Activated CD4-positive, alpha-beta T cell treated with anti-CD3 and anti-CD28 coated beads, Interleukin-2, Interleukin-6, amounts not matched to agents 100 ng/mL and 50 ng/mL, durations not matched to agents 16 hours and 8 hours (primary cell): Measurements from ENCODE around the gene STARD13.

Source experiments
- DNase-seq: peaks from one replicate; pipeline ENCODE4 v3.0.0-alpha.2; 2020

The STARD13 gene

DNA sequence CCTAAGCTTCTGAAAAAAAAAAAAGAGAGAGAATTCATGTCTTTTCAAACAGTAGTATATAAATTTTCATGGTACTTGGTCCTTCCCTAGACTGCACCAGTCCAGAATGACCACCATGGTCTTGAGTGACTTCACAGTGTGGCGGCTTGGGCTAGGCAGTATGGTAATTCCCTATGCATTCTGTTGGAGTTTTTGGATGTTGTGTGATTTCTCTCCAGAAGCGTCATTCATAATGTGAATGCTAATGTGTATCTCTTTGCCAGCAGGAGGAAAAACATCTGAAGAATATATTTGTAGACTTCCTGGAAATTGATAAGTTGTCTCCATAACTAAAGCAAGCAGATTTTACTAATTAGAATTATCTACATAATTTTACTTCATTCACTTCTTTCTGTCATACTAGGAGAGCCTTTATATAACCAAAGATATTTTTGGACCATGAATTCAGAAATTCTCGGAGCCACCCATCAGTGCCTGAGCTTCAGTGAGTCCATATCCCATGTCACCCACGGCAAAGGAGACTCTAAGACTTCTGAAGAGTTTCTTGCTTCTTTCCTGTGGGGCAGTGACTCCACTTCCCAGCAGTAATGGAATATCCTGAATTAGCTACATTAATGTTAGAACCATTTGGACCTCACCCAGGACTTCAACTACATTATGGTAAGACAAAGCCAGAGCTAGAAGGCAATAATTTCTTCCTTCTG lies 8.4 kb downstream of the STARD13 start:
- DNase-seq = no peak

DNA sequence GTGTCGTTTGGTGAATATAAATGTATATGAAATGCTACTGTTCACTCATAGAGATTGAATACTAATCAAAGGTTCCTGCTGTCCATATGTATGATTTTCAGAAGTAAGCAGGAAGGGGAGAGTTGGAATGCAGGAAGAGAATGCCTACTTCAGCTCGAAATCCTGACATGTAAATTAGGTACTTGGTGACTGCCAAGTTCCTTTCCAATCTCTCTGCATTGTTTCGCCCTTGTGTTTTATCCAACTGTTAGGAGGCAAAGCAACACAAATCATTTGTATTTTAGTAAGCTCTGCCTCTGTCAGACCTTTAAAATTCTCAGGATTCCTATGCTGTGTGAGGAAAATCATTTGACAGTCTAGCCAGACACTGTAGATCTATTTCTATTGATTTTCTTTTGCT lies 9.0 kb downstream of the STARD13 start:
- DNase-seq = no peak

DNA sequence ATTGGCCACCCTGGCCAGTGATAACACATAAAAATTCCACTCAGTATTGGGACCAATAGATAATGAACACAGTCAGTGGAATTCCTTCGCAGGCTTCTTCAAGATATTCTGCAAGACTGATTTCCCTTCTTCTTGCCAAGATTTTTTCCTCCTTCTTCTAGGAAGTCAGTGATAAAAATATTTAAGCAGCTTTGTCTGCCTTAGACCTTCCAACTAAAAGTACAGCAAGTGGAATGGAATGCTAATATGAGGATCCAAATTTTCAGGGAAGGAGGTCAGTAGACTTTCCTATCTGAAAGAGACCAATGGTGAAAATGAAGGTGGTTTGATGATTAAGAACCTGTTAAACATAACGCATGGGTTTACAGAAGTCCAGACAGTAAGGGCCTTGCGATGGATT lies 9.6 kb downstream of the STARD13 start:
- no peak for DNase-seq

DNA sequence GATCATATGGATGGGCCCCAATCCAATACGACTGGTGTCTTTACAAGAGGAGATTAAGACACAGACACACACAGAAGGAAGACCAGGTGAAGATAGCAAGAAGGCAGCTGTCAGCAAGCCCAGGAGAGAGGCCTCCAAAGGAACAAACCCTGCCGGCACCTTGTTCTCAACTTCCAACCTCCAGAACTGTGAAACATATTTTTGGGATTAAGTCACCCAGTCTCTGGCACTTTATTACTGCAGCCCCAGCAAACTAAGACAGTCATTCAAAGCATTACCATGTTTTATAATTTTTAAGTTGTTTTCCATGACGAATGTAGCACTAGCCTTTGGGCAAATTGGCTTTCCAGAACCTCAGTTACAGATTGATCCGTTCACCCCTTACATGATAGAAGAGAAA lies 11.3 kb downstream of the STARD13 start:
- DNase-seq = no peak

DNA sequence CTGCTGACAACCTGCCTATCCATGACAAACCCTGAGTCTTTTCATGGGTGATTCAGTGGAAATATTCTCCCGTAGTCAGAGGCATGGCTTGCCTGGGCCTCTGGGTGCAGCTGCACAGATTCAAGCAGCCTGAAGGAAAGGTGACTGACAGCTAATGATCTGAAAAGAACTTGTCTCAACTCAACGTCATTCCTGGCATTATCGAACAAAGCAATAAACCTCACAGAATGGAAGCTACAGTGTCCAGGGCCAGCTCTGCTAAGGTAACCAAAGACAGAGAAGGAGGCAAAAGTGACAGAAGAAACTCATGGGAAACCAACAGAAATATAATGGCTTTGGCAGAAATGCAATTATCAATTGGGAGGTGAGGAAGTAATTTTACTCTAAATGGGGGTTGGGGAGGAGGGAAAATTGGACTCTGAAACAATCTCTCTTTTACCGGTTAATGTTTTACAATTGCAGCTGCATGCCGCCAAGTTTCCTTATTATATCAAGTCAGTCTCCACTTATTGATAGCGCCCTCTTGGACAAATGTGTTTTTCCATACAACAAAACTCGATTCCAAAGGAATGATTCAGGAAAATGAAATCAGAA lies 12.9 kb downstream of the STARD13 start:
- DNase-seq = no peak

DNA sequence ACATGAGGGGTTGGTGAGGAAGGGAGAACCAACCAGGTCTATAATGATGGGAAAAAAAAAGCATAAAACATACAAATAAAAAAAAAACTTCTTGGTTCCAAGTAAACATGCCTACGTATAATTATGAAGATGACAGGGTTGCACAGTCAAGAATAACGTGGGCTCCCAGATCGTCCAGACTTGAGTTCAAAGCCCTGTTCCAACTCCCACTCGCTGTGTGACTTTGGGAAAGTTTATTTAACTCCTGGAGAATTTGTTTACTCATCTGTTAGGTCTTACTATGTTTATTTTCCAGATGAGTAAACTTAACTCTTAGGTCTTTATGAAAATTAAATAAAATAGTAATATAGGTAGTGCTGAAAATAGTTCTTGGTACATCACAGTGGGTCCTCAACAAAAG lies 13.8 kb downstream of the STARD13 start:
- DNase-seq = no peak

DNA sequence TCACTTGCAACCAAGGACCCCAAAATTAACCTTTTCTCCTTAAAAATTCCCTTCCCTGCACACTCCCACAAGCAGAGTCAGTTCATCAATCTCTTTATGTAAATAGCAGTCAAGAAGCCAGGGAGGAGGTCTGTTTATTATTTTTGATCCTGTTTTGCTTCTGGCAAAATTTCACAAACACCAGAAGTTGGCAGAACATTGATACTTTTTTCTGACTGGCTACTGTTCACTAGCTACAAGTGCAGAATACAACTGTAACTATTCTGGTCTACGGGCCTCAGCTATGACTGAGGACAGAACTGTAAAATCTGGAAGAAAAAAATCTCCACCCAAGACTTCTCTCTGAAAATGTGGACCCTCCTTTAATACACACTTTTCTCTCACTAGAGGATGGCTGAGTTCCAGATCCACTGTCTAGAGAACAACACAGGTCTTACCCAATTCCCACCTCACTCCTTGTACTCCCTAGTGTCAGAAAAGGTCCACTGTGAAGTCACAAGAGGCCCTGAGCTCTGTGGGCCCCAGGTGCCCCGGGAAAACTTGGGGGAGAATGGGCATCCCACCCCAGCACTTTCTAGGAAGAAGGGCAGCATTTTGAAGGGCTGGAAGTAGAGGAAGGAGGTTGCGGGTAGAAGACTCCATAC lies 14.5 kb downstream of the STARD13 start:
- DNase-seq = no peak

DNA sequence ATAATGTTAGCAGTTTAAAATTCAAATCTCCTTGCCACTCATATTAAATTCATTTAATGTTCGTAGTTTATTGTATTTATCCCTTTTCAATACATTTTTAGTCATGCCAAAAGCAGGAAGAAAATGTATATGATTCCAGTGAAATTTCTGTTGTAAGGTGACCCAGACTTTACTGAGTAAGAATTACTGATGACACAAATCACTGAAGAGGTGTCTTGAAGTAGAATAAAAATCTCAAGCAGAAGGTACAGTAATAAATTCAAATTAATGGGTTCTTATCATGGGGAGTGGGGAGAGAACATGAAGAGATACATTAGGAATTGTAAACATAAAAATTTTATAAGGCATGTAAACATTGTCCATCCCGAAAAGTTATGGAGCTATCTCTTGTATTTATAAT lies 19.9 kb downstream of the STARD13 start:
- no peak for DNase-seq

DNA sequence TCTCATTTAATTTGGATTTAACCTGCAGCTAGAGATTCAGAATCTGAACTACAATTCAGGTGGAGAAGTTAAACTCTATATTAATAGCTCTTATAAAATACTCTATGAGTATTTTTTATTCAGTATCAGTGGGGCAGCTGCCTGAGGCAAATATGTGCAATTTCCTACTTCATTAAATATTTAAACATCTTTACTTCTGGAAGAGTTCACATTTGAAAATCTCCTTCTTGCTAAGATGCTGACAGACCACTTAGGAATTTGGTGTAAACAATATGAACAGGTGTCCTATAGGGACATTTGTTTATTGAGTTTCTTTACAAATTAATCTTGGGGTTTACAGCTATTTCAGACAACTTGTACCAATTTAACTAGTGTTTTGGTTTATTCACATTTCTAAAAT lies 20.4 kb downstream of the STARD13 start:
- no peak for DNase-seq

DNA sequence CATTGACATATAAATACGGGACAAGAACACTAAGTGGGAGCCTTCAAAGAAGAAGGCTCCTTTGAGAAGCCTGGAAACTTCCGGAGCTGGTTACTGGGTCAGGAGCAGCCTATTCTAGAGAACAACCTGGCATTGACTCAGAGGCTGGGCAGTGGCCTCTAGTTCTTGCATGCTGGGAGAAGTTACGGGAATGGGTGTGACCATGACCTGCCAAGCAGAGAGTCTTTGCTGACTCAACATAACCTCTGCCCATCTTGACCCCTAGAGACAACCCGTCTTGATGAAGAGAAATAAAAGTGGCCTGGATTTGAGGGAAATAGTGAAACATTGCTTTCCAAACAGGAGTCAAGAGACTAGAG lies 21.0 kb downstream of the STARD13 start:
- DNase-seq = no peak

DNA sequence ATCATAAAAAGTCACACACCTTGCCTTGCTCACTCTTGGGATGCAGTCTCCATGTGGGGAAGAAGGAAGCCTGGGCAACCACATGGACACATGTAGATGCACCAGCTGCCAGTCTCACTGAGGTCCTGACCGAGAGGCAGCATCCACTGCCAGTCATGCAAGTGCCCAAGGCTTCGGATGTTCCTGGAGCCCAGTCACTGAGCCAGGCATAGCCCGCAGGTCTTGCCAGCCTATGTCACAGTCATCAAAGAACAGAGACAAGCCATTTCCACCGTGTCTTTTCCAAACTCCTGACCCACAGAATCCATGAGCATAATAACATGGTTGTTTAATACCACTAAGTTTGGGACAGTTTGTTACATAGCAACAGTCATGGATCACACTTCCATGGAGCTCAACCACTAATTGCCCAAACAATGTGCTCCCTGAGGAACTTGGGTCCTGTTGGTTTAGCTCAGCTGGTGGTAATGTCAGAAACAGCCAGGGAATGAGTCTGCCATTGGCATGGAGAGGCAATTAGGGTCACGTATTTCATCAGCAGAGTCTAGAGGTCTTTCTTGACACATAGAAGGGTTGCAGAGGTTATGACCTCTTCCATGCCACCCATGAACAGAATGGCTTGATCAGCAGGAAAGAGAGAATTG lies 21.5 kb downstream of the STARD13 start:
- DNase-seq = no peak

DNA sequence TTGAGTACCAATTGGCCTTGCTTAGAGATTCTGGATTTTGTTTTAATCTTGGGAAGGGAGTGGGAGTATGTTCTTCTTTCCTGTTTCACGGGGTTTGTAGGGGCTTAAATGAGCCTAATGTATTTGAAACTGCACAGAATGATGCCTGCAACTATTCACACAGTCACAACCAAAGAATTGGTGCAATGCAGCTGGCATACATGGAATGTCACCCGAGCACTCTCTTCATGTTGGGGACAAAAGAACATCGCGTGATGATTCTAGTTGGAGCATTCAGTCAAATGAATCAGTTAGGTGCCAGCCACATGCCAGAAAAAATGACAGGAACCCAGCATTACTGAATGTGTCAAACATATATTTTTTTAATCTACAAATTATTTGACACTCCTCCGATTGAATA lies 22.1 kb downstream of the STARD13 start:
- no peak for DNase-seq

DNA sequence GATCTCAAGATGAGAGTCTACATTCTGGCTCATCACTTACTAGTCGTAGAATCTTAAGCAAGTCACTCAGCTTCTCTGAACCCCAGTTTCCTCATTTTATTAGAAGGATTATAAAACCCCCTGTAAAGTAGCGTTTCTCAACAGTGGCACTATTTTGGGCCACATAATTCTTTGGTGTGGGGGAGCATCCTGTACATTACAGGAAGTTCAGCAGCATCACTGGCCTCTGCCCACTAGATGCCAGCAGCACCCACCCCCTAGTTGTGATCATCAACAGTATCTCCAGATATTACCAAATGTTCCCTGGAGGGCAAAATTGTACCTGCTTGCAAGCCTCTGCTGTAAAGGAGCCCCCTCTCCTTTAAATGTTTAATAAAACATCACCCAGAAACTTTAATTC lies 22.6 kb downstream of the STARD13 start:
- DNase-seq = no peak

DNA sequence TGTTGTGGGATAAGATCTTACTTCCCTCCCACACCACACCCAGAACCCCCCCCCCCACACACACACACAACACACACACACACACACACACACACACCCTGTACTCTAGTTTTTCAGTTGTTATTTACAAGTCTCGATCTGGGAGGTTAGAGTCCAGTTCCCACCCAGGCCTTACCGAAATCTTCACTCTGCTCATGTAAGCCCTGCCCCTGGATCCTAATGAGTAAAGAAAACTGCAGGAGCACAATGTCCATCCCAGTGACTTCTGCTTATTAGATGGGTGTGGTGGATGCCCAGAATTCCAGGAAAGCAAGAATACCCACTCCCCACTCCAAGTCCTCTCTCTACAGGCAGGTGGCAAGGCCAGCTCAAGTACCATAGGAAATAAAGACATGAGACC lies 23.0 kb downstream of the STARD13 start:
- no peak for DNase-seq

DNA sequence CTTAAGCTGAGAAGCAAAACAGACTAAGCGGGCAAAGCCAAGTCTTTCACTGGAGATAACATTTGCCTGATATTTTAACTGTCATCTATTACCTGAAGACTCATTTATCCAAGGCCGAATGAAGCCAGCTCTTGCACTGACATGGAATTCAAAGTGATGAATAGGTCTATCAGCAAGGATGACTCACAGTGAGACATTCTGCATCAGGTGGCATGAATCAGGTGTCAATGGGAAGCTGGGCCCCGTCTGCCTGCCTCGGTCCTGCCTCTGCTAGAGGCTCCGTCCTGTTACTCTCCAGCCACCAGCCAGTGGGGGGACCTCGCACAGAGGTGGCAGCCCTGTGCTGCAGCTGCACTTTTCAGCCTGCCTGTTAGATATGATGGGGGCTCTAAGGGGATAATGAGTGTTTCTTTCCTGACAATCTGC lies 23.5 kb downstream of the STARD13 start:
- no peak for DNase-seq

DNA sequence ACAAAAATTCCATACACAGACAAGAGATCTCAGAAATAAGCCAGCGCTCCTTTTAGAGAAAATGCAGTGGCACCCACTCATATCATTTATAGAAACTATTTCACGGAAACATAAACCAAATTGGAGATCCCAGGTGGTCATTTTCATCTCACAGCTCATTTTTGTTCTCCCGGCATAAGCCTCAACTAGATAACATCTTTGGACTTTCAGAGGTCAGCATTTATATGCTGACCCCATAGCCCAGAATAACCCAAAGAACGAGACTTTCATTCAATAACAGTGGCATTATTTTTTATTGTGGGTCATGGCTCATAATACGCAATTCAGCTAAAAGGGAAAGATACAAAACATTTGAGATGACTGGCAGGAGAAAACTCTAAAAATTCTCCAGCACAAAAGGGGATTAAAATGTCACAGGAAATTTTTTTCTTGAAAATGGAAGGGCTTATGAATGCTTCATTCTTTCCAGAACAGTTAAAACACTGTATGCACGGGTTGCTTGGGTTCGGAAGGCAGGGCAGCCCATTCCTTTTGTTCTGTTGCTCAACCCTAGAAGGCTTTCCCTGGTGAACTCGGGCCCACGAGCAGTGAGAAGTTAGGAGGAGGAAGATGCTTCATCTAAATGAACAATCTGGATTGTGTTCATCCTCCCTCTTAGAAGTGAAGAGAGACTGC lies 24.0 kb downstream of the STARD13 start:
- DNase-seq = no peak

DNA sequence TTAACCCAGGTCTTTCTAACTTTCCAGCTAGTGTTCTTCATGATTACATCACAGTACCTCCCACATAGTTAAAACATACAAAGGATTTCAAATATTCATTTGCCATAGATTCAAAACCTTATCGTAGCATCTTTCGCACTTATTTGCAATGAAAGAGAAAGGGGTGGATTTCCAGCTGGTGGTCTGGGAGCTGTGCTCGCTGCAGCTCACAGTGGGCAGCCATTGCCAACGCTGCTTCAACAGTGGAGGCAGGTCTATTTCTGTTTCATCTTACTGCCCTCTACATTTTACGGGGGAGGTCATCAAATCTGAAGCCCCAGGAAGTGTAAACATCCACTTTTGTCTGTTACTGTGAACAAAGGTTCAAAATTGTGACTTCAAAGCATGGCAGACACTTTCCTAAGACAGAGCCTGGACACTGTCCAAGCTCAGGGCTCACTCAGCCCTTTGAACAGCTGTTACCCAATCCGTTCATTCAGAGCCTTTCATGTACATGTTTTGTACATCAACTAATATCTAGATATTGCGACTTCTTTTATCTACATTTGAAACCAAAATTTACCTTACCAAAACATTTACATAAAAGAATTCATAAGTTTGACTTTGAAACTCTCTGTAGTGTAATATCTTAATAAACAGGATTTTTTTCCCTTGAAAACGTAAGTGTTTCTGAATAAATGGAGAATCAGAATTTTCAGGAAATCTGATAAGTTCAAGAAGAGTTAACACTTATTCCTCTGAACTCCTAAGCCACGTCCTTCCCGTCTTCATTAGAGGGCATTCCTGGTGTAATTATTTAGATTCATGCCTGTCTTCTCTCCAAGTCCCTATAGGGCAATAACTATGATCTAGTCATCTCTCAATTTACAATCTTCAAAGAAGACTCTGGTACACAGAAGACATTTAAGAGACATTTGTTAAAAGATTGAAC lies 25.1 kb downstream of the STARD13 start:
- no peak for DNase-seq

DNA sequence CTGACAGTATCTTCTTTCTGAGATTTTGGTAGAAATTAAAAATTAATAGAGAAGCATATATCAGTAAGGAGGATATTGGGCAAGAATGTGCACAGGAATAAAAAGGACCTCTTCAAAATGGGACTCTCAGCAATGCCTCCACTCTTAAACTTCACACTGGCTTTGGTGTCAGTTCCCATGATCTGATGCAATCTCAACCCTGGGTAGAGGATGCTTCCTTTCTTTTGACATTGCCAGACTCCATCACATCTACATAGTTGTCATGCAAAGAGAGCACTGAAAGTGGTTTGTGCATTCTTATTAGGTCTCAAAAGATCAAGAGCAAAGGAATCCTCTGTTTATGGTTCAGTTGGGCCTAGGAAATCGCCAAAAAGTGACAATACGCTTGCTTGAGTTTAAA lies 26.3 kb downstream of the STARD13 start:
- no peak for DNase-seq

DNA sequence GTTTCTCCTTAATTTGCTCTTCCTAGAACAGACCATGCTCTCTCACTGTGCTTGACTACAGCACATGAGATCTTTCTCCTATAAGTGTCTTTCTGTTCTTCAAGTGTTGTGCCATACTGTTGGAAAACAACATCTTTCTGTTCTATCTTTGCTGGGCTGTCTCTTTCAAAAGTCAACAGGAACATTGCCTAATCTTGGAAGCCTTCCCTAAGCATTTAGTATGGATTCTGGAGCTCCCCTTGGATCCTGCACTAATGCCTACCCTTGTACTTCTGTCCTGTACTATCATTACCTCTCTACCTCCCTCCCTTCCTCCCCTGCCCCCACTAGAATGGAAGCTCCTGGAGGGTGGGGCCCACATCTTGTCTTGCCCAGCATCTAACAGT lies 26.8 kb downstream of the STARD13 start:
- no peak for DNase-seq

DNA sequence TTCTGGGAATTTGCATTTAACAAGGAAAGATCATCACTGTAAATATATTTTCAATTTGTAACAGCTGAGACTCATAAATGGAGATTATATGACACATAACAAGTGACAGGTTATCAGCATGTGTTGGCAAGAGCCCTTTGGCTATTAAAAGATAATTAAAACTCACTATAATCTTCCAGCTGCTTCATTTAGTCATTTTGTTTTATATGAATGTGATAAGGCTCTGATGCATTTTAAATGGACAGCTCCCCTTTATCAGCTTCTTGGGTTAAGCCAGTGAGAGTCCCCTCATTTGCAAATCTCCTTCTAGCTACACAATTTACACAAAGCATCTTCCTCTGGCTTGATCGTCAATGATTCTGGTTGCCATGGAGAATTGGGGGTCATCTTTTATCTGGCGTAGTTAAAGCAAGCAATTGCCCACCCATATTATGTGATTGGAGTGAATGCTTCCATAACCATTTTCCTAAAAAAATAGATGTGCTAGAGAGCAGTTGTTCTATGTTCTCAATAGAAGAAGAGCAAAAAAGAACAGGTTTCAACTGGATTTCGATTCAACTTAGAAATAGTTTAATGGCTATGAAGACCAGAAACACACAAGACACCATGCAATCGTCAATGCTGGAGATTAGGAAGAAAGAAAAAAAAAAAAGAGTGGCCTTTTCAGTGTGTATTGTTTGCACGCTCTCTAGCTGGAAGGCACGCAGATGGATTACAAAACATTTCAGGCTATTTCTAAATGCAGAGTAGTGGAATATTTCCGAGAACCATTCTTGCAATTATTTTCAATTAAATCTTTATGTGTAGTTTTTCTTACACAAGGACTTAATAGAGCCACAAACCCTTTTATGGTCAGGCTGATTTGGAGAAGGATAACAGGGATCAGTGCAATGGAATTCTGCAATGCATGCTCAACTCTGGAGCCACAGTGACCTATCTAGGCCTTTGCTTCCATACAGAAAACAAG lies 27.4 kb downstream of the STARD13 start:
- DNase-seq = no peak

DNA sequence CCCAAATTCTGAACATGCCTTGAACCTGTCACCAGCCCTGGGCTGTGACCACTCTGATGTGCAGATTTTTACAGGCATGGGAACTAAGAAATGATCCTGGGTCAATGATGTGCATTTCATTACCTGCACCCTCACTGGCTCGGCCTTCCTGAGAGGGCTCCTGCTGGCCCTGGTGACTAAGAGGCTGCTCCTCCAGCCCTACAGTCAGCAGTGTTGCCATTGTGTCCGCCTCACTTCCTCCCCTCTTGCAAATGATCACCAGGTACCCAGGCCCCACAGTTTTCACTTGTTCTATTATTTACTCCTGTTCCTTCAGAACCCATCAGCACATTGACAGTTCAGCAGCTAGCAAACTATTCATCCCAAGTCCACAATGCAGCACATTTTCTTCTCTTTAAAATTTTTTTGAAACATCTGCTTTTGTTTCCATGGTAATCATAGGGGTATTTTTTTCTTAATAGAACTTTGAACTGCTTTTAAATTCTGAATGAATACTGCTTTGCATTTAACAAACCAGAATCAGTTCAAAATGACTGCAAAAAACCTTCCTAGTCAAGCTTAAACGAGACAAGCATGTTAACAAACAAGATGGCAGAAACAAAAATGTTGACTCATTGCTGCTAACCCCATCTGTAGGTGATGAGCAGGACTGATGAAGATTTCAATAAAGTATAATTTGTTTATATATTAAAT lies 29.3 kb downstream of the STARD13 start:
- no peak for DNase-seq
